CD4-positive, alpha-beta T cell treated with Interleukin-21 for 1 hour (primary cell): Measurements from ENCODE around the gene SCGB3A2.

Experiments used
- DNase-seq: peaks from one replicate; pipeline ENCODE4 v3.0.0-alpha.2; 2020

SCGB3A2 gene

DNA sequence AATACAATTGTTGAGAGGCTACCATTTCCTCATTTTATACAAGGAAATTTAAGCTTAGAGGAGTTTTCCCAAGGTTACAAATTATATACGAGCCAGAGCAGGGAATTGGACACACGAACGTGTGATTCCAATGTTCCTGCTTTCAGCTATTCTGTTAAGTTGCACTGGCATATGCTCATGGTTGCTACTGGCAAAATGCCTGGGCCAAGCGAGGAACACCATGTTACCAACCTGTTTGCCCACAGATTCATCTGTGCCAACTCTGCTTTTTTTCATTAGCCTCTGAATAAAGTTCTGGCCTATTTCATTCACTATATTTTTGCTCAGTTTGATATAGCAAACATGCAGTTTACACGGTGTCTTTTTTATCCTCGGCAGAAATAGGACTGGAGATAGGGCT, 32.9 kb downstream of the SCGB3A2 start:
- DNase-seq = no peak

DNA sequence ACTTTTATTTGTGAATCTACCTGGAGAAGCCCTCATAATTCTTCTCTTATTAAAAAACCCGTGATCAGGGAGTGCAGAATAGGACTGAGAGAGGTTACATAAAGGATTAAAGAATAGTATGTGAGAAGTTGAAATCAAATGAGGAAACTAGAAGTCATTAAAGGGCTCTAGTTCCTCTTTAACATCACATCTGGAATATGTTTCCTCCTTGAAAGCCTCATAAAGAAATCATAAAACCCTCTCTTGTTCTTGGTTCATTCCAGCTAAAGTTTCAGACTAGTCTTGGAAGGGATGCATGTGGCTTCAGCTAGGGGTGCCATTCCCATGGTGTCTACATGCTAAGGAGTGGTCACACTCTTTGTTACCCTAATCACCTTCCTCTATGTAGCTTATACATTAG, 33.5 kb downstream of the SCGB3A2 start:
- no peak for DNase-seq

DNA sequence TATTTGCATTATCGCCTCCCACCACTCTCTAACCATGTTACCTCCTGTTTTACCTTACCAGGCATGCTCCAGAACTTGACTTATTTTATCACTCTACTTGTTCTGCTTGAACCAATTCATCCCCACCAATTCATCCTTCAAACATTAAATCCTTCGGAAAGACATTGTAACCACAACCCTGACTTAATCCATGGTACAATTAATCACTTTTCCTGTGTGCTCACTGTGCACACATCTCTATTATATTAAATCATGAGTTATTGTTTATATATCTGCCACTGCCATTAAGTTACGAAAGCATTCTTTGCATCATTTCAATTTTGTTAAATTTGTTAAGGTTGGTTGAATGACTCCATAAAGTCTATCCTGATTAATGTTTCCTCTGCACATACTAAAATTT, 35.3 kb downstream of the SCGB3A2 start:
- no peak for DNase-seq

DNA sequence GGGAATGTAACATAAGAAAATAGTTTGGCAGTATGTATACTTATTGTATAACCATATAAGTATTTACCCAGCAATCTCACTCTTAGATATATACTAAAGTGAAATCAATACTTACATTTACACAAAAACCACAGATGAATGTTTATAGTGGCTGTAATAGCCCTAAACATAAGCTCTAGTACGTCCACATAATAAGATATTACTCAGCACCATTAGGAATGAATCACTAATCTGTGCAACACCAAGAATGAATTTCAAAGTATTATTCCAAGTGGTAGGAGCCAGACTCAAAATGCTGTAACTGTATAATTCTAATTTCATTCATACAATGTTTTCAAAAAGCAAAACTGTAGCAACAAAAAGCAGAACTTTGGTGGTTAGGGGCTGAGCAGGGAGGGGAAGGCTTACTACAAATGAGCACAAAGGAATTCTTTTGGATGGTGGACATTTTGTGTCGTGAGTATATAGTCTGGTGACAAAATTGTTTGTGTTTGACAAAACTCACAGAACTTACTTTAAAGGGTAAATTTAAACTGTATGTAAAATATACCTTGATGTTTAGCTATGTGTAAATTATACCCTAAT, 39.7 kb downstream of the SCGB3A2 start:
- no peak for DNase-seq

DNA sequence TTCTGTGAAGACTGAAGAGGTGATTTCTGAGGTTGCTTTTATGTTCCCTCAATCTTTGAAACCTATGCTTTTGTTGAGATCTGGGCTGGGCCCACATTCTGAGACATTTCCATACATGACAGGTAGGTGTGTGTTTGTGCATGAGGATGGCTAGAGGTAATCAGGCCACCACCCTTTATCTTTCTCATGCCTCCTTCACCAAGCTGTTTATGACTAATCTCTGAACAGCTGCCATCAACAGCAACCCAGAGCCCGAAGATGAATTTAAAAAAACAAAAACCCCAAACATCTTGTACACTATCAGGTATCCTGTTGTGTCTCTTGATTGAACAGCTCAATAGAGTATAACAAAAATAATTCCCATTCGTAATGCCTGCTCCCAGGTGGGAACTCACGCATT, 40.4 kb downstream of the SCGB3A2 start:
- no peak for DNase-seq

DNA sequence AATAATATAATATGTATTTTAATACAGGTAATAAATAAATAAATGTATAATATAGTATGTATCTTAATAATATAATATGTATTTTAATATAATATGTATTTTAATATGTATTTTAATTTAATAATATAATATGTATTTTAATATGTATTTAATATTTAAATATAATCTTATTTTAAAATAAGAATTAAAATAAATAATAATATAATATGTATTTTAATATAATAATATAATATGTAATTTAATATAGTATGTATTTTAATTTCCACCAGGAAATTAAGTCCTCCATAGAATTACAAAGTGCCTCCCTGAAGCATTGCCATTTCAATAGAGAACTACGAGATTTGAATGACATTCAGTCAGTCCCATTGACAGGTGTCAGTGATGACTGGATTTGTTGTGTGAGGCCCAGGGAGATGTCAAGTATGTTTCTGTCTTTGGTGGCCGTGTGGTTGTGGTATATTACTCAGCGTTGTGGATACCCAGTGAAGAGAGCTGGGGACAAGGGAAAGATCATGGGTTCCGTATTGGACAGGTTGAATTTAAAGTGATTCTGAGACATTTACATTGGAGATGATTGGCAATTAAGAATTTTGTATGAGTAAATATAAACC, 42.0 kb downstream of the SCGB3A2 start:
- DNase-seq = no peak

DNA sequence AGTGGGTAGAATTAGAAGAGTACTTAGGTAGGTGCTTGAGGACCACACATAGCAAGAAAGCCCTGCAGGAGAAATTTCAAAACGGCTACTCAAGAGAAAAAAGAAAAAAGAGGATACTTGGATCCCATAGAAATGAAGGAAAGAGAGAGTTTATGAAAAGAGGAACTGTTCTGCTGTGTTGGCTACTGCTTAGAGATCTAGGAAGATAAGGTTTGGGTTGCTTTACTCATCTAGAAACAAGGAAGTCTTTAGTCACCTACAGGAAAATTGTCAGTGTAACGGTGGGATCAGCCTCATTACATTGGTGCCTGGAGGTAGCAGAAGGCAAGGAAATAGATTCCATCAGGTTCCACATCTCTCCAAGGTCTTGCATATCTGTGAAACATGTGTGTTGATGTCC, 42.6 kb downstream of the SCGB3A2 start:
- DNase-seq = no peak

DNA sequence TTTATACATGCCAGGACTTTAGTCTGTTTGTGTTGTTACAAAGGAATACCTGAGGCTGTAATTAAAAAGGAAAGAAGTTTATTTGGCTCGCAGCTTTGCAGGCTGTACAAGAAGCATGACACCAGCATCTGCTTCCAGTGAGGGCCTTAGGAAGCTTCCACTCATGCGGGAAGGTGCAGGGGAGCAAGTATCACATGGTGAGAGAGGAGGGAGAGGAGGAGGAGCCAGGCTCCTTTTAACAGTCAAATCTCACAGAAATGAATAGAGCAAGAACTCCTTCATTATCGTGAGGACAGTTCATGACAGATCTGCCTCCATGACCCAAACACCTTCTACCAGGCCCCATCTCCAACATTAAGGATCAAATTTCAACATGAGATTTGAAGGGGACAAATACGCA, 46.5 kb downstream of the SCGB3A2 start:
- no peak for DNase-seq

DNA sequence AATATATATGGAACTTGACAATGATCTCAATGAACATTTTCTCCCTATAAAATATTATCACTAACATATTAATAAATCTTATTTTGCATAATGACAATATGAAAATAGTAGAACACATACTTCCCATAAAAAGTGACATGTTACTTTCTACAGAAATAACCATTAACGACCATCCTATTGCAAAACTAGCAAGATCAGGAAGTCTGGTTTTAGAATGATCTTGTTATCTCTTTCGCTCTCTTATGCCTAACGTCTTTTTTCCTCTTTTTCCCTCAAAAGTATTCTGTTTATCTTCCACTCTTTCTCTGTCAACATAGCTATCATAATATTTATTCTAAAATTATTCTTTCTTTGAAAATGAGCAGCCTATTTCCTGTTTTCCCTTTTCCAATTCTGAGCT, 49.4 kb downstream of the SCGB3A2 start:
- no peak for DNase-seq

DNA sequence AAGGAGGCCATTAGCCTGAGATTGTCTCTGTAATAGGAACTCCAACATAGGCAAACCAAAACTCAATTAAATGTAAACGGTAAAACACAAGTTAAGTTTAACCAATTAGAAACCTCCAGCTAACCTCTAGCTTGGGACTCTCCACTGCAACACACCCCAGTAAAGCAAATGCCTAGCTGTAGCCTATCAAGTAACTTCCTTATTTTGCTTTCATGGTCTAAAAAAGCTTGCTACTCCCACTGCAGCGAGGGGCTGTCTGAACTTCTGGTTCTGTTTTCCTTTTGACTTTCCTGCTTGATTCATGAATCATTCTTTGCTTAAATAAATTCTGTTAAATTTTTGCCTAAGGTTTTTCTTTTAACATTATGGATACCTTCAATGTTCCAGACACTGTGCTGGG, 52.3 kb downstream of the SCGB3A2 start:
- DNase-seq = no peak
